Measurements from ENCODE around the gene CAAP1. TPM values are rescaled to one million over a fixed set of nuclear protein-coding genes. Genes with fewer than 3 reads are reported as not detected.

Gene CAAP1
- total and polyA plus RNA-seq, 2 of the 8 experiments (the other 6 are each of a cell fraction or from before 2014, with no cell fraction given): 9.5 to 36.7 TPM

GRCh38 chr9:26893030-26893676 is 551 bp upstream of the CAAP1 start:
- H3K79me1 ChIP-seq (ENCODE audit: low read depth, low read length): no peaks in the 10 kb centered on the region
- peaks cover 4% of the 10 kb centered on the region for H3K23me2 ChIP-seq (ENCODE audit: low read depth, low read length)
- H3K4me3 ChIP-seq (ENCODE audit: extremely low read depth in 1 of 4, insufficient read depth in 2 of 4, low read depth in 3 of 4, low read length in 4 of 4): peak overlapping the region; percentile 88 to 99 (median 92)
- no peak overlapping the region for H2BK5ac ChIP-seq (ENCODE audit: low read depth, low read length)
- no peak overlapping the region for H3K14ac ChIP-seq (ENCODE audit: insufficient read length)
- H3K36me3 ChIP-seq (ENCODE audit: control insufficient read depth in 2 of 4, insufficient read depth in 4 of 4, low read length in 3 of 4): no peaks in the 10 kb centered on the region; a peak in 1 of 8 replicates
- peaks cover 11 to 38% of the 10 kb centered on the region in 2 experiments for H3K79me2 ChIP-seq (ENCODE audit: control insufficient read depth in 1 of 2, insufficient read depth in 2 of 2, low read length in 2 of 2)
- peak overlapping the region; percentile 58 to 98 (median 82); a peak in 6 of 7 replicates for H3K9ac ChIP-seq (replicated peaks in 1 of 4; ENCODE audit: extremely low read depth in 1 of 4, low read depth in 3 of 4, low read length in 3 of 4)
- no peak overlapping the region for H2BK20ac ChIP-seq (ENCODE audit: low read length)
- CTCF ChIA-PET (ENCODE audit: partially characterized antibody): interaction anchor here (0.8 to 3.0 kb wide), 3 partner anchors 19 to 82 kb away, joined by 3 to 23 read pairs (median 3); no protein-coding TSS in a partner anchor
- no peak overlapping the region for H4K8ac ChIP-seq (ENCODE audit: extremely low read depth, insufficient read depth, low read length)
- H3K27me3 ChIP-seq (replicated peaks in 1 of 4; ENCODE audit: control insufficient read depth in 3 of 4, extremely low read depth in 1 of 4, insufficient read depth in 3 of 4, low read length in 3 of 4): no peaks in the 10 kb centered on the region
- 0 out of 2 replicates have a peak overlapping the region, but pooled peaks have one; percentile 24 for H2AFZ ChIP-seq (ENCODE audit: low read length)
- peaks cover 0 to 3% (median 2%) of the 10 kb centered on the region in 4 experiments; a peak in 1 of 7 replicates for H3K4me1 ChIP-seq (replicated peaks in 1 of 4; ENCODE audit: control insufficient read depth in 3 of 4, insufficient read depth in 4 of 4, low read length in 3 of 4)
- no peak overlapping the region for H4K5ac ChIP-seq (ENCODE audit: insufficient read length, low read depth, low read length)
- DNase-seq (ENCODE audit: low read depth in 1 of 2, low spot score in 2 of 2) (no peak), FAIRE-seq (no peak)
- H4K20me1 ChIP-seq (replicated peaks in 1 of 2; ENCODE audit: control insufficient read depth in 1 of 2, insufficient read depth in 2 of 2, low read length in 2 of 2): peaks cover 0 to 1% of the 10 kb centered on the region in 2 experiments
- H3K4me2 ChIP-seq (ENCODE audit: insufficient read depth in 1 of 2, low read depth in 2 of 2, low read length in 2 of 2): peak overlapping the region; percentile 64 to 76
- no peak overlapping the region for H3K56ac ChIP-seq (replicated peaks; ENCODE audit: insufficient read length, low read depth, low read length)
- no peak overlapping the region for H3K18ac ChIP-seq (ENCODE audit: extremely low read depth, low read length)
- H3K4ac ChIP-seq (replicated peaks; ENCODE audit: insufficient read length, low read depth, low read length): no peak overlapping the region
- WGBS, 2 experiments (ENCODE audit: extremely low coverage in 1 of 2, insufficient coverage in 1 of 2, insufficient read length in 1 of 2, insufficient replicate concordance in 2 of 2, low coverage in 1 of 2, low lambda C conversion rate in 2 of 2, missing lambda C conversion rate in 1 of 2): 25% methylated on average over 7 of the region's 7 CpGs; no CpG with 5 or more reads in 1 of the 2 experiments
- H2BK15ac ChIP-seq (ENCODE audit: low read length): no peak overlapping the region
- 0 out of 2 replicates have a peak overlapping the region, but pooled peaks have one; percentile 10 for H2AK5ac ChIP-seq (ENCODE audit: low read depth, low read length)
- H2BK120ac ChIP-seq (replicated peaks; ENCODE audit: low read depth, low read length): no peak overlapping the region
- no peak overlapping the region for H3K23ac ChIP-seq (ENCODE audit: insufficient read length)
- no peak overlapping the region for H2BK12ac ChIP-seq (ENCODE audit: low read depth, low read length)
- no peak overlapping the region for H4K91ac ChIP-seq (replicated peaks; ENCODE audit: insufficient read length, low read length)
- H3K27ac ChIP-seq (ENCODE audit: low read depth, low read length): peak overlapping the region; percentile 96
- no peaks in the 10 kb centered on the region for H3K9me3 ChIP-seq (ENCODE audit: insufficient read depth in 2 of 2, low read depth in 1 of 2, low read length in 1 of 2)
- POLR2A ChIA-PET (ENCODE audit: partially characterized antibody): interaction anchor here (0.7 to 5.2 kb wide), 8 partner anchors 9 to 170 kb away, joined by 3 to 39 read pairs (median 6); partner anchors contain the start of genes IFT74 and PLAA
- no peak for TF ChIP-seq SP4 (IDR thresholded peaks at IDR 0.05; ENCODE audit: low read length)
- TF ChIP-seq JUND (IDR thresholded peaks at IDR 0.05; ENCODE audit: low read length): no peak
- no peak for TF ChIP-seq EGR1 (IDR thresholded peaks at IDR 0.05; ENCODE audit: borderline replicate concordance, low read depth, low read length)
- no peak for TF ChIP-seq BRCA1 (IDR thresholded peaks at IDR 0.05; ENCODE audit: low read depth, low read length)
- no peak for TF ChIP-seq NANOG (IDR thresholded peaks at IDR 0.05; ENCODE audit: insufficient read depth, low read depth, low read length, poor library complexity, severe bottlenecking)
- TF ChIP-seq TEAD4 (IDR thresholded peaks at IDR 0.05; ENCODE audit: low read depth, low read length): no peak
- no peak for TF ChIP-seq CTBP2 (IDR thresholded peaks at IDR 0.05; ENCODE audit: borderline replicate concordance, insufficient read depth, insufficient read length, low read length)
- TF ChIP-seq SRF (IDR thresholded peaks at IDR 0.05; ENCODE audit: low read depth, low read length): no peak
- TF ChIP-seq TAF1 (IDR thresholded peaks at IDR 0.05; ENCODE audit: low read depth, low read length): no peak
- TF ChIP-seq TAF7 (optimal IDR thresholded peaks at IDR 0.05; ENCODE audit: borderline replicate concordance, low read depth, low read length): no peak
- TF ChIP-seq CBX5 (IDR thresholded peaks at IDR 0.05; ENCODE audit: low read depth, low read length): no peak
- no peak for TF ChIP-seq SIN3A (conservative IDR thresholded peaks at IDR 0.05 in 1 of 2, IDR thresholded peaks at IDR 0.05 in 1 of 2; ENCODE audit: low read depth in 1 of 2, low read length in 2 of 2)
- no peak for TF ChIP-seq SIX5 (IDR thresholded peaks at IDR 0.05; ENCODE audit: low read depth, low read length)
